Chondrocyte (in vitro differentiated cells): ENCODE measurements around the gene GUCA2A. TPM values are rescaled to one million over a fixed set of nuclear protein-coding genes. Genes with fewer than 3 reads are reported as not detected.
"Not testable (repeated sequence)": the region's sequence is repeated elsewhere in the genome, so short reads cannot be mapped to it uniquely, and the experiment has no call there.

Source experiments
- DNase-seq: peaks from one replicate; pipeline ENCODE4 v3.0.0; 2021; ENCODE audit warnings: mixed read lengths, low spot score
- H3K27ac Mint-ChIP-seq: one replicate; pipeline ENCODE4 v1.8.0; 2021; ENCODE audit warnings: mild to moderate bottlenecking, moderate library complexity, mixed read lengths; ENCODE audit not compliant: unreplicated experiment
- H3K27me3 Mint-ChIP-seq: 2 replicates; pipeline ENCODE4 v1.8.0; 2021; ENCODE audit warnings: low read depth, mixed read lengths
- H3K36me3 Mint-ChIP-seq: 2 replicates; pipeline ENCODE4 v1.8.0; 2021; ENCODE audit warnings: low read depth, mixed read lengths
- H3K4me1 Mint-ChIP-seq: 2 replicates; pipeline ENCODE4 v1.8.0; 2021; ENCODE audit warnings: low read depth, mild to moderate bottlenecking, mixed read lengths
- H3K4me3 Mint-ChIP-seq: one replicate; pipeline ENCODE4 v1.8.0; 2021; ENCODE audit warnings: mild to moderate bottlenecking, moderate library complexity, mixed read lengths; ENCODE audit not compliant: unreplicated experiment
- H3K9me3 Mint-ChIP-seq: 2 replicates; pipeline ENCODE4 v1.8.0; 2021; ENCODE audit warnings: low read depth, mixed read lengths
- CTCF ChIP-seq: fragments of 200-600 bp; sonication (generic); IDR thresholded peaks from 2 replicates; pipeline ENCODE4 v1.5.0; 2021; ENCODE audit warnings: antibody characterized with exemption, mild to moderate bottlenecking, moderate library complexity
- long read RNA-seq: library from polyadenylated mRNA; stranded (forward); transcript quantifications from one replicate; pipeline ENCODE4 v2.0.0, GENCODE V29; 2021
- total RNA-seq: library from RNA; stranded (reverse); gene quantifications from 3 replicates; pipeline ENCODE4 v1.2.1, GENCODE V29; 2021

The GUCA2A gene
- total RNA-seq, result not detected in 3 replicates
- long read RNA-seq, result 0 reads

DNA sequence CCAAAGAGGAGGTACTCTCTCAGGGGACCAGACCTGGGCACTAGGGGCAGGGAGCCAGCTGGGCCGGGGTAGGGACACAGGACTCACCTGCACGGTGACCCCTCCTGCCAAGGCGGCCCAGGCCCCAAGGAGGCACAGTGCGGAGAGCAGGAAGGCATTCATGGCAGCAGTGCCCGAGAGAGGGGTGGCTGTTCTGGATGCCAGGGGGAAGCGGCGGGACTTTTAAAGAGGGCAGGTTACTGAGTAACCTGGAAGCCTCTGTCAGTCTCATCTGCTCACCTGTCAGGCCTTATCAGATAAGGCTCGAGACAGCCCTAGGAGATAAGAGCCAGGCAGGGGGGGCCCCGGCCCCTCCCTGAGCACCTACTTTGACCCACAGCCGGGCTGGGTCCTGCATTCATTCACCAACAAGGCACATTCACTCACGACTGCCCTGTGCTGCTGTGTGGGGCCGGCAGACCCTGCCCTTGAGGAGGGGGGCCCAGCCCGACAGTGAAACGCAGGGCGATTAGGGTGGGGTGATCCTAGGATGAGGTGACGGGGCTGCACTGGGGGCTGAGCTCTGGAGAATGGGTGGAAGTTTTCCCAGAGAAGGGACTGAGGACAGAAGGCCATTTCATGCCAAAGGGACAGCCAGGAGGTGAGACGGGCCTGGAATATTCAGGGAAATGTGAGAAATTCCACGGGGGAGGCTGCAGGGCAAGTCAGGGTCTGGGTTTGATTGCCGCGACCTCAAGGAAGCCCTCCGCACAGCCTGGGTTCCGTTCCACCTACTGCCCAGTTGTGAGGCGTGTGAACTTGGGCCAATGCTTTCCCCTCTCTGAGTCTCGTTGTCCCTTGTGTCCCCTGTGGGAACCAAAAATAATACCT is at the start of gene GUCA2A:
Gene GUCA2A (minus strand): TSS at position 195 of the 870 bp plus-strand sequence. CDS start 33 bp downstream, at position 162.
- H3K4me3 Mint-ChIP-seq, result no peak within 1 kb of the TSS
- TF ChIP-seq CTCF, result no peak
- no peak for DNase-seq
- H3K9me3 Mint-ChIP-seq, result peaks cover 15% of the 10 kb centered on the region
- peaks cover 10% of the 10 kb centered on the region for H3K36me3 Mint-ChIP-seq
- H3K27ac Mint-ChIP-seq, result no peak within 1 kb of the TSS
- peaks cover 5% of the 10 kb centered on the region for H3K27me3 Mint-ChIP-seq
- H3K4me1 Mint-ChIP-seq, result peaks cover 14% of the 10 kb centered on the region

DNA sequence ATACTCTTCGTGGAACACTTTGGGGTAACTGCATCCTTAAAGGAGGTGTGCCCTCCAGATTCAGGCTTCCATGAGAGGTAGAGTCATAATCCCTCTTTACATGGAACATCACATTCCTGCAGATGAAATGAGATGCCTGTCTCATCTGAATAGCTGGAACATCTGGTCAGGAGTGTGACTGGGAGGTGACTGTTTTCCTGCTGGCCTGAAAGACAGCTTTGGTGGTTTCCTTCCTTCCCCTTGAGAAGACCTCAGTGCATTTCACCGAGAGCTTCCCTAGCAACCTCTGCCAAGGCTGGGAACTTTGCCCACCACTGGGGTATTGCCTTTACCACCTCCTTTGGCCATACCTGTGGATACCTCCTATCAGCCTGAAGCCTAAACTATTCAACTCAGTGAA is 46.7 kb upstream of the GUCA2A start:
- H3K9me3 Mint-ChIP-seq, result peaks cover 3% of the 10 kb centered on the region
- peaks cover 22% of the 10 kb centered on the region for H3K4me1 Mint-ChIP-seq
- peaks cover 5% of the 10 kb centered on the region for H3K36me3 Mint-ChIP-seq
- no peak for TF ChIP-seq CTCF
- no peak for DNase-seq
- H3K27me3 Mint-ChIP-seq, result no peaks in the 10 kb centered on the region
- no peak overlapping the region for H3K4me3 Mint-ChIP-seq
- H3K27ac Mint-ChIP-seq, result no peak overlapping the region

GRCh38 chr1:42210421-42211133 is 46.0 kb upstream of the GUCA2A start:
- H3K27ac Mint-ChIP-seq, result no peak overlapping the region
- peaks cover 3% of the 10 kb centered on the region for H3K9me3 Mint-ChIP-seq
- H3K36me3 Mint-ChIP-seq, result peaks cover 5% of the 10 kb centered on the region
- no peaks in the 10 kb centered on the region for H3K27me3 Mint-ChIP-seq
- TF ChIP-seq CTCF, result no peak
- DNase-seq, result no peak
- peaks cover 22% of the 10 kb centered on the region for H3K4me1 Mint-ChIP-seq
- no peak overlapping the region for H3K4me3 Mint-ChIP-seq

DNA sequence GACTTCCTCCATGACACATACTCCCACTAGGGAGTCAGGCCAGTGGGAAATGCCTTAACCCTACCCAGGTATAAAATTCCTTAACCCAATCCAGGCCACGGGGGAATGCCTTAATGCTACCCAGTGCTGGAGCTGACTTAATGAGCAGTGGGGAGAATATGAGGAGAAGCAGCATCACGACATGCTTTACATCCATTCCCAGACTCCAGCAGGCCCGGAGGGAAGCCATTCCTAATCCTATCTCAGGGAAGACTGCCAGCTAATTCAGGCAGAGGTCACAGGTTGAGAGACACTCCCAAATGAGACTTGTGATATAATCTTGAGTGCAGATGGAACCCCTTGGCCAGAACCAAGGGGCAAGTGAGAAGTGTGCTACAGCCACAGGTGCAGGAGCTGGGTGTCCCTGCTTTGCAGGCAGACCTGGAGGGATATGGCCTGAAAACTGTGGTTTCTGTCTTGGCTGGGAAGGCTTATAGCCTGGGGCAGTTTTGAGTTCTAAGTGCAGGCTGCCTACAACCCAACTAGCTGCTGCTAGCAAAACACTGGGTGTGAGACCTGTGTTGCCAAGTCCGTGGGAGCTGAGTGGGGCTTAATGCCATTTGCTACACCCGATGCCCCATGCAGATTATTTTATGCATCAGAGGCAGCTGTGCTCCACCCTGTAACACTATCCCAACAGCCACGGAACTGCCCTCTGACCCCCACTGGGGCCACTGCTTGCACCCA is 45.1 kb upstream of the GUCA2A start:
- no peaks in the 10 kb centered on the region for H3K27me3 Mint-ChIP-seq
- H3K36me3 Mint-ChIP-seq, result peaks cover 7% of the 10 kb centered on the region
- peaks cover 3% of the 10 kb centered on the region for H3K9me3 Mint-ChIP-seq
- H3K4me1 Mint-ChIP-seq, result peaks cover 19% of the 10 kb centered on the region
- no peak for DNase-seq
- no peak for TF ChIP-seq CTCF
- no peak overlapping the region for H3K4me3 Mint-ChIP-seq
- H3K27ac Mint-ChIP-seq, result no peak overlapping the region

DNA sequence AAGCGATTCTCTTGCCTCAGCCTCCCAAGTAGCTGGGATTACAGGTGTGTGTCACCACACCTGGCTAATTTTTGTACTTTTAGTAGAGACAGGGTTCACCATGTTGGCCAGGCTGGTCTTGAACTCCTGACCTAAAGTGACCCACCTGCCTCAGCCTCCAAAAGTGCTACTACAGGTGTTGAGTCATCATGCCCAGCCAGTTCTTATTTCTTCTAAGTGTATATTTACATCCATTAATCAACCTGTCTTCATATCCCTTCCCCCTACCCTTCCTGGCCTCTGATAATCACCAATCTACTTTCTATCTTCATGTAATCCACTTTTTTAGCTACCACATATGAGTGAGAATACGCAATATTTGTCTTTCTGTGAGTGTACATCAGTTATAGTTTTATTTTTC is 42.4 kb upstream of the GUCA2A start:
- H3K36me3 Mint-ChIP-seq, result peaks cover 18% of the 10 kb centered on the region
- H3K27ac Mint-ChIP-seq, H3K27me3 Mint-ChIP-seq, H3K4me1 Mint-ChIP-seq, DNase-seq, H3K4me3 Mint-ChIP-seq: not testable (repeated sequence)
- H3K9me3 Mint-ChIP-seq, result peaks cover 13% of the 10 kb centered on the region
